WTC11 (cell line): Measurements from ENCODE around the gene PTPN13. TPM values are rescaled to one million over a fixed set of nuclear protein-coding genes. Genes with fewer than 3 reads are reported as not detected.

ENCODE experiments used
- ATAC-seq: fragments of 200-7000 bp; cut with Tn5 transposase; 2 replicates; pipeline ENCODE4 v1.10.0; 2021; ENCODE audit warnings: mild to moderate bottlenecking, moderate library complexity
- CTCF ChIA-PET: fragments of 300-600 bp; sonication (Branson Sonifier 250); formaldehyde crosslinking; loops from one replicate; lab custom pipeline; 2021; ENCODE audit warnings: antibody characterized with exemption; lab: Charles Lee
- POLR2A ChIA-PET: fragments of 350-600 bp; sonication (Branson Sonifier 250); formaldehyde crosslinking; loops from one replicate; lab custom pipeline; 2021; ENCODE audit warnings: antibody characterized with exemption; lab: Charles Lee
- DNase-seq: peaks from one replicate; pipeline ENCODE4 v3.0.0; 2021; ENCODE audit warnings: low spot score
- H3K27ac Mint-ChIP-seq: 2 replicates; pipeline ENCODE4 v1.8.0; 2021; ENCODE audit warnings: mixed read lengths
- H3K27me3 Mint-ChIP-seq: 2 replicates; pipeline ENCODE4 v1.8.0; 2021; ENCODE audit warnings: low read depth, mild to moderate bottlenecking, moderate library complexity, mixed read lengths
- H3K36me3 Mint-ChIP-seq: 2 replicates; pipeline ENCODE4 v1.8.0; 2021; ENCODE audit warnings: mixed read lengths
- H3K4me1 Mint-ChIP-seq: 2 replicates; pipeline ENCODE4 v1.8.0; 2022; ENCODE audit warnings: mixed read lengths
- H3K4me3 Mint-ChIP-seq: 2 replicates; pipeline ENCODE4 v1.8.0; 2021; ENCODE audit warnings: mild to moderate bottlenecking, moderate library complexity, mixed read lengths
- H3K9me3 Mint-ChIP-seq: 2 replicates; pipeline ENCODE4 v1.8.0; 2021; ENCODE audit warnings: mixed read lengths
- AR ChIP-seq: fragments of 250-450 bp; sonication (Bioruptor Pico); IDR thresholded peaks from 2 replicates; pipeline ENCODE4 v1.9.0; 2021; ENCODE audit warnings: mild to moderate bottlenecking
- CBFB ChIP-seq: sonication (generic); formaldehyde crosslinking; IDR thresholded peaks from 2 replicates; pipeline ENCODE4 v1.8.1; 2022; ENCODE audit warnings: mild to moderate bottlenecking, low read depth, missing genetic modification reagents
- EMX1 ChIP-seq: fragments of 250-450 bp; sonication (Bioruptor Pico); IDR thresholded peaks from 2 replicates; pipeline ENCODE4 v1.8.0; 2021; ENCODE audit warnings: mild to moderate bottlenecking
- GTF2I ChIP-seq: fragments of 250-450 bp; sonication (Bioruptor Pico); conservative IDR thresholded peaks from 2 replicates; pipeline ENCODE4 v1.4.0; 2021; ENCODE audit warnings: mild to moderate bottlenecking
- JUN ChIP-seq: sonication (generic); formaldehyde crosslinking; IDR thresholded peaks from 2 replicates; pipeline ENCODE4 v1.8.0; 2023; ENCODE audit warnings: mild to moderate bottlenecking, missing genetic modification reagents
- NFE2L1 ChIP-seq: sonication (generic); formaldehyde crosslinking; IDR thresholded peaks from 2 replicates; pipeline ENCODE4 v1.8.1; 2023; ENCODE audit warnings: missing genetic modification reagents
- NFYB ChIP-seq: sonication (generic); formaldehyde crosslinking; conservative IDR thresholded peaks from 2 replicates; pipeline ENCODE4 v1.8.0; 2022; ENCODE audit warnings: low read depth, missing genetic modification reagents
- RORB ChIP-seq: fragments of 250-450 bp; sonication (Bioruptor Pico); IDR thresholded peaks from 2 replicates; pipeline ENCODE4 v1.9.0; 2021; ENCODE audit warnings: mild to moderate bottlenecking
- SOX15 ChIP-seq: fragments of 250-450 bp; sonication (Bioruptor Pico); IDR thresholded peaks from 2 replicates; pipeline ENCODE4 v1.9.0; 2021; ENCODE audit warnings: mild to moderate bottlenecking
- STAT6 ChIP-seq: sonication (generic); formaldehyde crosslinking; conservative IDR thresholded peaks from 2 replicates; pipeline ENCODE4 v1.8.1; 2023; ENCODE audit warnings: mild to moderate bottlenecking, low read depth, missing genetic modification reagents, moderate library complexity
- TEAD1 ChIP-seq: sonication (generic); formaldehyde crosslinking; IDR thresholded peaks from 2 replicates; pipeline ENCODE4 v1.8.0; 2022; ENCODE audit warnings: mild to moderate bottlenecking, missing genetic modification reagents
- TEAD4 ChIP-seq: sonication (generic); formaldehyde crosslinking; IDR thresholded peaks from 2 replicates; pipeline ENCODE4 v1.8.0; 2022; ENCODE audit warnings: mild to moderate bottlenecking, missing genetic modification reagents
- ZBTB21 ChIP-seq: sonication (generic); formaldehyde crosslinking; IDR thresholded peaks from 2 replicates; pipeline ENCODE4 v1.8.1; 2023; ENCODE audit warnings: mild to moderate bottlenecking, missing genetic modification reagents, borderline replicate concordance
- ZBTB43 ChIP-seq: sonication (generic); formaldehyde crosslinking; IDR thresholded peaks from 2 replicates; pipeline ENCODE4 v1.8.1; 2023; ENCODE audit warnings: mild to moderate bottlenecking, missing genetic modification reagents
- ZNF138 ChIP-seq: sonication (generic); formaldehyde crosslinking; conservative IDR thresholded peaks from 2 replicates; pipeline ENCODE4 v1.8.1; 2022; ENCODE audit warnings: mild to moderate bottlenecking, moderate library complexity, missing genetic modification reagents
- ZNF232 ChIP-seq: sonication (generic); formaldehyde crosslinking; IDR thresholded peaks from 2 replicates; pipeline ENCODE4 v1.8.0; 2022; ENCODE audit warnings: mild to moderate bottlenecking, missing genetic modification reagents
- ZNF425 ChIP-seq: fragments of 250-450 bp; sonication (Bioruptor Pico); conservative IDR thresholded peaks from 2 replicates; pipeline ENCODE4 v1.9.0; 2021; ENCODE audit warnings: mild to moderate bottlenecking
- total RNA-seq: library from RNA; stranded (reverse); gene quantifications from 3 replicates; pipeline ENCODE4 v1.2.3, GENCODE V29; 2021
- TF ChIP-seq, protein P1 (sequence below): fragments of 250-450 bp; sonication (Bioruptor Pico); IDR thresholded peaks from 2 replicates; pipeline ENCODE4 v2.1.2; 2022; ENCODE audit warnings: mild to moderate bottlenecking, moderate library complexity
- TF ChIP-seq, protein P2 (sequence below): sonication (generic); formaldehyde crosslinking; IDR thresholded peaks from 2 replicates; pipeline ENCODE4 v1.8.1; 2022; ENCODE audit warnings: low read depth, mild to moderate bottlenecking, moderate library complexity, missing genetic modification reagents, borderline replicate concordance

The PTPN13 gene
- total RNA-seq, 1 experiment from 2014 or later, result 49.7 TPM

DNA sequence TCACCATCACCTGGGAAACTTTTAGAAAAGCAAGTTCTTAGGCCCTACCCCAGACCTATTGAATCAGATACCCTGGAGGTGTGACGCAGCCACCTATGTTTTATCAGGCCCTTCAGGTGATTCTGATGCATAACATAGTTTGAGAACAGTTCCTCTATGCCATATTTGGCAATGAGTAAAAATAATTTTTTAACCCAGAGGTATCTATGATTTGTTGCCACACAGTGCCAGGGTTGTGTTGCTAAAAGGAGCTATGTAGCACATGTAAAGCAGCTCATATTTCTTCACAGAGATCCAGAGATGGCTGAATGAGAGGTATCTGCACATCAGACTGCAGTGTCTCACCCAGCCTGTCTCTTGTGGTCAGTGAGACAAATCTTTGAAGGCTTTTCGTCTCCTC, 85.3 kb downstream of the PTPN13 start:
- DNase-seq (no peak), ATAC-seq (no peak)
- Mint-ChIP-seq H3K27me3 (no peaks in the 10 kb centered on the region), H3K4me3 (no peak overlapping the region), H3K36me3 (no peaks in the 10 kb centered on the region), H3K9me3 (no peaks in the 10 kb centered on the region), H3K4me1 (no peaks in the 10 kb centered on the region), H3K27ac (no peak overlapping the region)
- TF ChIP-seq CBFB (no peak), ZBTB21 (CRISPR knock-in tag) (no peak), ZNF232 (no peak), TEAD1 (CRISPR knock-in tag) (no peak), NFE2L1 (CRISPR knock-in tag) (no peak), GTF2I (CRISPR knock-in tag) (no peak), TEAD4 (CRISPR knock-in tag) (no peak), ZNF138 (no peak), JUN (CRISPR knock-in tag) (no peak), ZBTB43 (no peak), NFYB (CRISPR knock-in tag) (no peak), EMX1 (CRISPR knock-in tag) (no peak), RORB (CRISPR knock-in tag) (no peak), ZNF425 (CRISPR knock-in tag) (no peak), AR (no peak), SOX15 (CRISPR knock-in tag) (no peak), STAT6 (CRISPR knock-in tag) (no peak)
- TF ChIP-seq, protein P1, sequence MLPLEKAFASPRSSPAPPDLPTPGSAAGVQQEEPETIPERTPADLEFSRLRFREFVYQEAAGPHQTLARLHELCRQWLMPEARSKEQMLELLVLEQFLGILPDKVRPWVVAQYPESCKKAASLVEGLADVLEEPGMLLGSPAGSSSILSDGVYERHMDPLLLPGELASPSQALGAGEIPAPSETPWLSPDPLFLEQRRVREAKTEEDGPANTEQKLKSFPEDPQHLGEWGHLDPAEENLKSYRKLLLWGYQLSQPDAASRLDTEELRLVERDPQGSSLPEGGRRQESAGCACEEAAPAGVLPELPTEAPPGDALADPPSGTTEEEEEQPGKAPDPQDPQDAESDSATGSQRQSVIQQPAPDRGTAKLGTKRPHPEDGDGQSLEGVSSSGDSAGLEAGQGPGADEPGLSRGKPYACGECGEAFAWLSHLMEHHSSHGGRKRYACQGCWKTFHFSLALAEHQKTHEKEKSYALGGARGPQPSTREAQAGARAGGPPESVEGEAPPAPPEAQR (CRISPR knock-in tag), result no peak
- TF ChIP-seq, protein P2, sequence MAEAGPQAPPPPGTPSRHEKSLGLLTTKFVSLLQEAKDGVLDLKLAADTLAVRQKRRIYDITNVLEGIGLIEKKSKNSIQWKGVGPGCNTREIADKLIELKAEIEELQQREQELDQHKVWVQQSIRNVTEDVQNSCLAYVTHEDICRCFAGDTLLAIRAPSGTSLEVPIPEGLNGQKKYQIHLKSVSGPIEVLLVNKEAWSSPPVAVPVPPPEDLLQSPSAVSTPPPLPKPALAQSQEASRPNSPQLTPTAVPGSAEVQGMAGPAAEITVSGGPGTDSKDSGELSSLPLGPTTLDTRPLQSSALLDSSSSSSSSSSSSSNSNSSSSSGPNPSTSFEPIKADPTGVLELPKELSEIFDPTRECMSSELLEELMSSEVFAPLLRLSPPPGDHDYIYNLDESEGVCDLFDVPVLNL (CRISPR knock-in tag), result no peak
- POLR2A ChIA-PET, result no interaction called here
- CTCF ChIA-PET, result no interaction called here
